Measurements from ENCODE around the gene OR10G4.

- TF ChIP-seq CTCF (optimal IDR thresholded peaks at IDR 0.05 in 1 of 3, IDR thresholded peaks at IDR 0.05 in 1 of 3, conservative IDR thresholded peaks at IDR 0.05 in 1 of 3; ENCODE audit: extremely low read depth in 1 of 3, insufficient read depth in 2 of 3, low read length in 3 of 3) = no peak
- no peak for TF ChIP-seq EZH2 (IDR thresholded peaks at IDR 0.05; ENCODE audit: low read length)
Measured at GRCh38 chr11:123976770-123977560, 35.8 kb upstream of the OR10G4 start.
